NT2/D1 (cell line): ENCODE measurements around the gene ELOVL7.

Experiments used
- SUZ12 ChIP-seq: IDR thresholded peaks from 2 replicates; pipeline ENCODE4 v1.6.1; 2011; ENCODE audit not compliant: insufficient read length, insufficient read depth; ENCODE audit errors: extremely low read depth
- YY1 ChIP-seq: IDR thresholded peaks from 2 replicates; pipeline ENCODE4 v1.6.1; 2011; ENCODE audit not compliant: insufficient read length, insufficient read depth
- ZNF274 ChIP-seq: IDR thresholded peaks from 2 replicates; pipeline ENCODE4 v1.6.1; 2011; ENCODE audit warnings: mild to moderate bottlenecking, low read depth, low read length

DNA sequence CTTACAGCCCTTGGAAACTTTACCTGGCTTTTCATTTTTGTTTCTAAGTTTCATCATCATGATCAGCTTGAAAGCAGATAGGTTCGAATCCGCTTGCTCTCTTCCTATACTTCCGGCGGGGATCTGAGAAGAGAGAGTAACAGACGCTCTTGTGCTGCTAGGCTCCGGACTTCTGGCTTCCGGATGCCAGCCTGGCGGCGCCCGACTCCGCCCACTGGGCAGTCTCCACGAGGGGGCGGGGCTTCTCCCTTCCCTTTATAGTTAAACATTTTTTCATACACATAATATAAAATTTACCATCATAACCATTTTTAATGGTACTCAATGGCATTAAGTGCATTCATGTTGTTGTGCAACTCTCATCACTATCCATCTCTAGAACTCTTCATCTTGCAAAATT, 49.5 kb upstream of the ELOVL7 start:
- TF ChIP-seq YY1 (no peak), ZNF274 (no peak), SUZ12 (no peak)
